ENCODE results near the gene CDC16. TPM values are rescaled to one million over a fixed set of nuclear protein-coding genes. Genes with fewer than 3 reads are reported as not detected.

CDC16 gene
- total and polyA plus RNA-seq, 2 of the 8 experiments (the other 6 are each of a cell fraction or from before 2014, with no cell fraction given): 42.5 to 83.4 TPM

DNA sequence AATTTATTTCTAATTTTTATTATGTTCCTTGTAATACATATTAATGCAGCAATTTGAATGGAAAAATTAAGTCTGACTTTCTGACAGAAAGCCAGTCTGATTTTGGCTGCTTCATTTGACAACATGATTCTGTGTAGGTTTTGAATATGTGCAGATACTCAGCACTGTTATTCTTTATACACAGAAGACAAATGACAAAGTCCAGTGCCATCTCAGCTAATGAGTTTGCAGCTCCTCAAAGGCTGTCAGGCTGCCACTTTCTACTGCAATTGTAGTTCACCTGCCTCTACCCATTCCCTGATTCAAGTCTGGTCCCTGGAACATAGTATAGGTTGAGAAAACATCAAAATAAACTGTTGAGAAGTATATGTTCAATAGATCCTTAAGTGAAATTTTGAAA, 76.7 kb downstream of the CDC16 start (continued):
- TF ChIP-seq CBX5 (IDR thresholded peaks at IDR 0.05; ENCODE audit: low read depth, low read length): no peak
- TF ChIP-seq HDAC6 (IDR thresholded peaks at IDR 0.05; ENCODE audit: low read depth, low read length): no peak
- no peak for TF ChIP-seq POLR2A (IDR thresholded peaks at IDR 0.05; ENCODE audit: control extremely low read depth in 1 of 2, low read depth in 2 of 2, low read length in 2 of 2)
- no peak for TF ChIP-seq CBX8 (IDR thresholded peaks at IDR 0.05; ENCODE audit: borderline replicate concordance, low read depth, low read length)
- TF ChIP-seq PHF8 (conservative IDR thresholded peaks at IDR 0.05; ENCODE audit: low read depth, low read length): no peak
